22Rv1 (cell line): ENCODE data around the gene ELF4.

Source experiments
- H3K27ac ChIP-seq: fragments of 450-650 bp; 2 replicates; pipeline ENCODE4 v1.5.1; 2017
- ZFX ChIP-seq: fragments of 450-650 bp; IDR thresholded peaks from 2 replicates; pipeline ENCODE4 v1.6.1; 2017; ENCODE audit warnings: antibody characterized with exemption, borderline replicate concordance
- TF ChIP-seq, protein P1 (sequence below): fragments of 450-650 bp; IDR thresholded peaks from 2 replicates; pipeline ENCODE4 v1.5.1; 2017; ENCODE audit warnings: mild to moderate bottlenecking

Gene ELF4

DNA sequence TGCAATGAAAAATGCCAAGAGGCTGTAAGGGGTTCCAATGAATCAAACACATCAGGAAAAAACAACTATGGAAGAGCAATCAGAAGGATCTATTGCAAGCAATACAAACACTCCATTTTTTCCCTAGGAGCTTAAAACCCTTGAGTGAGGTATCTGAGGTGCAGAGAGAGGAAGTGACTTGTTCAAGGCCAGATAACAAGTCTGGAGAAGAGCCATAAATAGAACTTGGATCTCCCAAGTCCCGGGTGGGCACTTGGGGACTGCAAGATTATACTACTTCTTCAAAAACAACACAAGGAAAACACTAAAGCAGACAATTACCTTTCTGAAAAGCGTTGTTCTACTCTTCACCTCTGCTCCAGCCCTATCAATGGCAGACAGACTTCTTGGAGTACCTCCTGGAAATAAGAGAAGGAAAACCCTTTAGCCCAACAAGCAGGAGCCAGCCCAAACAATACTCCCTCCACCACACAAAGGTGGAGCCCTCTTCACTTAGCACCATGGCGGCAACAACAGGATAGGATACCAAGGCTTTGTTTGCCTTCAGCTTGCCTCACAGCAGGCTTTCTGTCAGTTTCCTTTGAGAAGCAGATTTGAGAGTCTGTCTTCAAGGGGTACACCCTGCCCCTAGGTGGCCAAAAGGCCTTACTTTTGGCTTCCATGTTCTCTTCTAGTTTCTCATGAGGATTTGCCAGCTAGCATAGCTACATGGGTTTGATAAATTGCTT is 29.3 kb upstream of the ELF4 start:
- TF ChIP-seq, protein P1, sequence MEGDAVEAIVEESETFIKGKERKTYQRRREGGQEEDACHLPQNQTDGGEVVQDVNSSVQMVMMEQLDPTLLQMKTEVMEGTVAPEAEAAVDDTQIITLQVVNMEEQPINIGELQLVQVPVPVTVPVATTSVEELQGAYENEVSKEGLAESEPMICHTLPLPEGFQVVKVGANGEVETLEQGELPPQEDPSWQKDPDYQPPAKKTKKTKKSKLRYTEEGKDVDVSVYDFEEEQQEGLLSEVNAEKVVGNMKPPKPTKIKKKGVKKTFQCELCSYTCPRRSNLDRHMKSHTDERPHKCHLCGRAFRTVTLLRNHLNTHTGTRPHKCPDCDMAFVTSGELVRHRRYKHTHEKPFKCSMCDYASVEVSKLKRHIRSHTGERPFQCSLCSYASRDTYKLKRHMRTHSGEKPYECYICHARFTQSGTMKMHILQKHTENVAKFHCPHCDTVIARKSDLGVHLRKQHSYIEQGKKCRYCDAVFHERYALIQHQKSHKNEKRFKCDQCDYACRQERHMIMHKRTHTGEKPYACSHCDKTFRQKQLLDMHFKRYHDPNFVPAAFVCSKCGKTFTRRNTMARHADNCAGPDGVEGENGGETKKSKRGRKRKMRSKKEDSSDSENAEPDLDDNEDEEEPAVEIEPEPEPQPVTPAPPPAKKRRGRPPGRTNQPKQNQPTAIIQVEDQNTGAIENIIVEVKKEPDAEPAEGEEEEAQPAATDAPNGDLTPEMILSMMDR: no peak
- no peak for TF ChIP-seq ZFX
- H3K27ac ChIP-seq: no peak overlapping the region

DNA sequence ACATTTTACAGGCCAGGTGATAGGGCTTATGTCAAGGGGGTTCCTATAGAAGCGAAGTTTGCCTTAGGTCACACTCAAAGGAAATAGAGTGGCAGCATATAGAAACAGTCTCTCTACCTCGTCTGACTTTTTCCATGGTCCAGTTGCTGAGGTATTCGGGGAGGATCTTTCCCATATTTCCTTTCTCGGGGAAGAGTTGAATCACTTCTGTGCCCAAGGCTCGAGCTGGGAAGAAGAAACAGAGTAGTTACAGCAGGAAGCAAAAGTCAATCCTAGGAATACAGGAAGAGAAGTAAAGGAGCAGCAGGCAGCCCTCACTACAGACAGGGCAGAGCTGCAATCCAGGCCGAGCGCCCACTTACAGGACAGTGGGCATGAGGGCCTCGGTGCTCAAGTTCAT is 26.7 kb upstream of the ELF4 start:
- TF ChIP-seq ZFX: no peak
- TF ChIP-seq, protein P1: no peak
- no peak overlapping the region for H3K27ac ChIP-seq

DNA sequence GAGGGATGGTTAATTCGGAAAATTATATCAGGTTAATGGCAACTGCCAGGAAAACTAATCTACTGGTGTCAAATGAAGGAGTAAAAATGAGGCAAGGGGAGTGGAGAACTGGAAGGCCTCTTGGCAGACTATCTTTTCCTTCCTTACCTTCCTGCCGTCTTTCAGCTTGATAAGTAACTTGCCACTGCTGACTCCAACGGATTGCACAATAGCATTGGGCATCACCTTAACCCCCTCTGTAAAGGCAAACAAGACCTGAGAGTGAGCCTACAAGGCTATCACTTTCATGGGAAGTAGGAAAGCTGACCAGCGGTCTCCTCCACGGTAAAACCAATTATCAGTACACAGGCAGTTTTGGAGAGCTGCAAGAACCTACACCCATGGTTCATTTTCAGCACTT is 26.2 kb upstream of the ELF4 start:
- H3K27ac ChIP-seq: no peak overlapping the region
- no peak for TF ChIP-seq ZFX
- TF ChIP-seq, protein P1: no peak

DNA sequence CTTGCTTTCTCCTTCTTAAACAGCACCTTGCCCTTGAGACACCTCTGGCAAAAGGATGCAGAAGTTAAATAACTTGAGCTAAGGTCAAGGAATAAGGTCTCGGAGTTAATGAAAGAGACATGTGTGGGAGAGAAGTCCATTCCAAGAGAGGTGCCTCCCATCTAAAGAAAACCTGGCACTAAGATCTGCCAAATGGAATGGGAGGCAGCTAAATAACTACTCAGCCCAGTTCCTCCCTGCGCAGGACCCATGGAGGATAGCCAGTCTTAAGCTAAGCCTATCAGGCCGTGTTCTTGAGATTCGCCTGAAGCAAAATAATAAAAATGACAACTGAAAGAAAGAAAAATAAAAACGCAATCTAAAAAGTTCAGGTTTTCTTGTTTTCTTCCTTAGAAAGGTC is 20.7 kb upstream of the ELF4 start:
- TF ChIP-seq, protein P1: no peak
- no peak for TF ChIP-seq ZFX
- H3K27ac ChIP-seq: no peak overlapping the region

DNA sequence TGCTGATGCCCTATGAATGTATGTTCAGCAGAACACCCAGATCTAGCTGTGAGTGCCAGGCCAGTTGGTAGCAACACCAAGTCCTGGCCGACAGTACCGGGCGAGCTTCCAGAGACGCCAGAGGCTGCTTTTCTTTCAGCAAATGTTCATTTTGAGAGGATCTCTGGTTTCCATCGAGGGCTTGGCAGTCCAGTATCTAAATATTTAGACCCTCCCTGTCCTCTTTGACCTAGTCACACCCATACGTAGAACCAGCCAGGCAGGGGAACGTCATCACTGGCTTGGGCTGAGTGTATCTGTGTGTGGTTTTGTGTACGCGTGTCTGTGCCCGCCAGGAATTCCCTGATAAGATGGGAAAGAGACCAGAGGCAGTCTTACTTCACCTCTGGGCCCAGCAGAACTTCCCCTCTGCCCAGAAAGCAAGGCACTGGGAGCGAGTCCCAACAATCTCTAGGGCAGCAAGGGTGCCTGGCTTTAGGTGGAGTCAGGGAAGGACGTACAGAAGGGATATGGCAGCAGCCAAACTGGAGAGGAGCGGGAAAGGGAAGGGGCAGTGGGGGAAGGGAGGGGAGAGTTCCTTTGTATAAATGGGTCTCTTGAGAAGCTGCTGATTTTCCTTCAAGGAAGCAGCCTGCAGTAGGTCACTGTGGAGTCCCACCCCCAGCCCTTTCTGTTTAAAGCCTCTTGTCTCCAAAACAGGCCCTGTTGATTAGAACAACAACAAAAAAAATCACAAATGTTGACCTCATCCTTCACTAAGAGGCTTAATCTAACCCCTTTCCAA is 15.0 kb upstream of the ELF4 start:
- H3K27ac ChIP-seq: no peak overlapping the region

DNA sequence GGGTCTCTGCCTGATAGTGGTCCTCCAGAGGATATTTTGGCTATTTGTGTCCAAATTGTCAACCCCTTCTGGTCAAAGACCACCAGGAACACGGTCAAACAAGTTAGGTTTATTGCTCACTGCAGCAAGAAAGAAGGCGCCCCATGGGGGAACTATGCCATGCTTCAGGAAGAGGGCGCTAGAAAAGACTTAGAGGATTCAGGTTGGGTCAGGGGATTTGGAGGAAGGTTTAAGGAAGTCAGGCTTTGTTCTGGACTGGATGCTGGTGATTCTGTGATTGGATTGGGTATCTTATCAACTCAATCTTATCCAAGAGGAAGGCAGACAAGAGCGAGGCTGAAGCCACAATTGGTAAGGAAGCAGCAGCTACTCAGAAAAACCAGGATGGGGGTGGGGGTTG is 14.3 kb upstream of the ELF4 start:
- TF ChIP-seq, protein P1: no peak
- no peak for TF ChIP-seq ZFX
- H3K27ac ChIP-seq: no peak overlapping the region

More for the DNA sequence above, 15.0 kb upstream of the ELF4 start:
- TF ChIP-seq, protein P1: no peak
- no peak for TF ChIP-seq ZFX

DNA sequence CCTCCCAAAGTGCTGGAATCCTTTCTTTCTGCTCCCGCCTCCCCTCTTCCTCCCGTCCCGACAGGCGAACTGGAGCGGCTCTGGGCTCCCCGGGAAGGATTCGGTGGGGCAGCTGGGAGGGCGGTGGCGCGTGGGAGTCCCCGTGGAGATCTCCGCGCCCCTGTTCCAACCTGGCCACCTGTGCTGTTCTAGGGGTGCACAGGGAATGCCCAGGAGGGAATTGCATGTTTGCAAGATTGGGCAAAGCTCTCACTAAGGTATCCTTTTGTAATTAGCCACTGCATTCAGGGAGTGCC is 11.2 kb upstream of the ELF4 start:
- TF ChIP-seq ZFX: no peak
- TF ChIP-seq, protein P1: no peak
- no peak overlapping the region for H3K27ac ChIP-seq
